ENCODE data around the gene TMCO4. TPM values are rescaled to one million over a fixed set of nuclear protein-coding genes. Genes with fewer than 3 reads are reported as not detected.

The TMCO4 gene
- total and polyA plus RNA-seq, 2 donors (not counting 1 experiment from before 2014, with no cell fraction given) = 12.5 to 24.3 TPM

DNA sequence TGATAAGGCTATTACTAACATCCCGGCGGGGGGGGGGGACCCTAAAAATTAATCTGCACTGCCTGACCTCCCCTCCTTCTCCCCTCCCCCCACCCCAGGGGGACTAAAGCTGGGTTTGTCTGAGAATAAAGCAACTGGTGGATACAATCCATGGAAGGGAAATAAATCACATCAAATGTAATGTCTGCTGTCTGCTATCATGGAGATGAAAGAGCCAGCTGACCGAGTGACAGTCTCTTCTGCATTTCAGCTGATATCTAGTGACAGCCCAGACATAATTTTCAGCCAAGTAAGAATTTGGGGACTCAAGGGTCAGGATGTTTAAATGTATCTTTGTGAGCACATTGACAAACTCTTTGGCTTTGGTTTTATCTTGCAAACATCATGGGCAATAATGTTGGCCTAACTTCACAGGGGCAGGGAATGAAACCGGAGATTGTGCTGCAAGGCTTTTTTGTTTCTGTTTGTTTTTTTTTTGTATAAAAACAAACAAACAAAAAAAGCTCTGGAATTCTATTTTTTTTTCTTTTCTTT lies 90.4 kb downstream of the TMCO4 start:
- H3K4me1 ChIP-seq (ENCODE audit: control insufficient read depth, extremely low read depth, insufficient read depth, low read length) = no peaks in the 10 kb centered on the region
- no peak overlapping the region for H3K4me2 ChIP-seq (ENCODE audit: extremely low read depth, insufficient read depth, low read length)
- H4K20me1 ChIP-seq (ENCODE audit: control insufficient read depth, extremely low read depth, insufficient read depth, low read length) = no peaks in the 10 kb centered on the region
- TF ChIP-seq, protein P1, sequence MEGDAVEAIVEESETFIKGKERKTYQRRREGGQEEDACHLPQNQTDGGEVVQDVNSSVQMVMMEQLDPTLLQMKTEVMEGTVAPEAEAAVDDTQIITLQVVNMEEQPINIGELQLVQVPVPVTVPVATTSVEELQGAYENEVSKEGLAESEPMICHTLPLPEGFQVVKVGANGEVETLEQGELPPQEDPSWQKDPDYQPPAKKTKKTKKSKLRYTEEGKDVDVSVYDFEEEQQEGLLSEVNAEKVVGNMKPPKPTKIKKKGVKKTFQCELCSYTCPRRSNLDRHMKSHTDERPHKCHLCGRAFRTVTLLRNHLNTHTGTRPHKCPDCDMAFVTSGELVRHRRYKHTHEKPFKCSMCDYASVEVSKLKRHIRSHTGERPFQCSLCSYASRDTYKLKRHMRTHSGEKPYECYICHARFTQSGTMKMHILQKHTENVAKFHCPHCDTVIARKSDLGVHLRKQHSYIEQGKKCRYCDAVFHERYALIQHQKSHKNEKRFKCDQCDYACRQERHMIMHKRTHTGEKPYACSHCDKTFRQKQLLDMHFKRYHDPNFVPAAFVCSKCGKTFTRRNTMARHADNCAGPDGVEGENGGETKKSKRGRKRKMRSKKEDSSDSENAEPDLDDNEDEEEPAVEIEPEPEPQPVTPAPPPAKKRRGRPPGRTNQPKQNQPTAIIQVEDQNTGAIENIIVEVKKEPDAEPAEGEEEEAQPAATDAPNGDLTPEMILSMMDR (conservative IDR thresholded peaks at IDR 0.05 in 1 of 2, IDR thresholded peaks at IDR 0.05 in 1 of 2; ENCODE audit: low read depth in 1 of 2, low read length in 2 of 2) = no peak
- no peak overlapping the region for H2AFZ ChIP-seq (ENCODE audit: low read length)
- no peaks in the 10 kb centered on the region for H3K36me3 ChIP-seq (ENCODE audit: control insufficient read depth, insufficient read depth, low read length)
- H3K9ac ChIP-seq (ENCODE audit: insufficient read depth, low read length) = no peak overlapping the region
- no peak for DNase-seq (ENCODE audit: low read depth in 2 of 2)
- no peaks in the 10 kb centered on the region for H3K9me3 ChIP-seq (ENCODE audit: control insufficient read depth, insufficient read depth, low read depth, low read length)
- H3K79me2 ChIP-seq (ENCODE audit: control insufficient read depth, insufficient read depth, low read length) = no peaks in the 10 kb centered on the region
- no peak overlapping the region for H3K4me3 ChIP-seq (replicated peaks in 1 of 4; ENCODE audit: control extremely low read depth in 1 of 4, insufficient read depth in 1 of 4, low read depth in 3 of 4, low read length in 4 of 4)
- no peaks in the 10 kb centered on the region for H3K27me3 ChIP-seq (ENCODE audit: control insufficient read depth, insufficient read depth, low read length)
- no peak overlapping the region for H3K27ac ChIP-seq (ENCODE audit: insufficient read depth, low read length)

DNA sequence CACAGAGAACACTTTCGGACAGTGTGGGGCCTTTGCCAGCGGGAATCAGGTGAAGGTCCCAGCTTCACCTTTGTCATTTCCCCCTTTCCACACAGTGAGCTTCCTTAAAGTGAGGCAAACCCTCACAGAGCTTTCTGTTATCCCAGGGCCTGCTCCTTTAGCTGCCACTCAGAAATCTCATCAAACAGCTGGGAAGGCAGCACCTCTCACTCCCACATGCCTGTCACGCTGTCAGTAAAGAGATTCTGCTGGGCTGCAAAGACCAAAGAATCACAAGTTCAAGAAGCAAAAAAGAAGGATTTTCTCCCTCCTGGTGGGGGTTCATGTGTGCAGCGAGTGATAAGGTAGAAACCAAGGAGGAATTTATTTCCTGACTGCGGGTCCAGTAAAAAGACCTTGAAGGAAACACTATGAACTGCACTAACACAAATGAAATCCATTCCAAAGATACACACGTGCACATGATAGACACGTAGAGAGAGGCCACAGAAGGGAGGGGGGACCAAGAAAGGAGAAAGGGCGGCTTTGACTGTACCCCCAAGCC lies 91.1 kb downstream of the TMCO4 start:
- no peaks in the 10 kb centered on the region for H3K4me1 ChIP-seq (ENCODE audit: control insufficient read depth, extremely low read depth, insufficient read depth, low read length)
- H3K27me3 ChIP-seq (ENCODE audit: control insufficient read depth, insufficient read depth, low read length) = no peaks in the 10 kb centered on the region
- DNase-seq (ENCODE audit: low read depth in 2 of 2) = no peak
- H3K4me2 ChIP-seq (ENCODE audit: extremely low read depth, insufficient read depth, low read length) = no peak overlapping the region
- TF ChIP-seq, protein P1 (conservative IDR thresholded peaks at IDR 0.05 in 1 of 2, IDR thresholded peaks at IDR 0.05 in 1 of 2; ENCODE audit: low read depth in 1 of 2, low read length in 2 of 2) = no peak
- no peak for TF ChIP-seq EZH2 (IDR thresholded peaks at IDR 0.05; ENCODE audit: low read length, missing control alignments)
- H3K9me3 ChIP-seq (ENCODE audit: control insufficient read depth, insufficient read depth, low read depth, low read length) = no peaks in the 10 kb centered on the region
- no peak overlapping the region for H3K4me3 ChIP-seq (replicated peaks in 1 of 4; ENCODE audit: control extremely low read depth in 1 of 4, insufficient read depth in 1 of 4, low read depth in 3 of 4, low read length in 4 of 4)
- H3K9ac ChIP-seq (ENCODE audit: insufficient read depth, low read length) = no peak overlapping the region
- no peaks in the 10 kb centered on the region for H3K79me2 ChIP-seq (ENCODE audit: control insufficient read depth, insufficient read depth, low read length)
- no peak overlapping the region for H2AFZ ChIP-seq (ENCODE audit: low read length)
- H3K27ac ChIP-seq (ENCODE audit: insufficient read depth, low read length) = no peak overlapping the region
- no peaks in the 10 kb centered on the region for H4K20me1 ChIP-seq (ENCODE audit: control insufficient read depth, extremely low read depth, insufficient read depth, low read length)
- H3K36me3 ChIP-seq (ENCODE audit: control insufficient read depth, insufficient read depth, low read length) = no peaks in the 10 kb centered on the region

DNA sequence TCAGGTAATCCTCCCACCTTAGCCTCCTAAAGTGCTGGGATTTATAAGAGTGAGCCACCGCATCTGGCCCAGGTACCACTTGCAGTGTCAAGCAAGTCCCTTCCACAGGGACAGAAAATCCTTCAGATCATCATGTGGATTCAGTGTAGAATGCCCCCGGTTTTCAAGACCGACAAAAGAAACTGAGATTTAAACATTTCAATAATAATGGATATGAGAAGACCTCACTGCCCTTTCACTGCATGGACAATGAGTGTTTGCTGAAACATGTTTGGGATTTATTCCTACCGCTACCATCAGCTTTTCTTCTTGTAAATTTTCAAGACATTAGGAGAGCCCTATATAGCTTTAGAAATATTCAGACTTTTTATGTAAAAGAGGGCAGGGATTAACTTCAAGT lies 93.6 kb downstream of the TMCO4 start:
- no peak for DNase-seq (ENCODE audit: low read depth in 2 of 2)
- no peak for TF ChIP-seq EZH2 (IDR thresholded peaks at IDR 0.05; ENCODE audit: low read length, missing control alignments)
- TF ChIP-seq, protein P1 (conservative IDR thresholded peaks at IDR 0.05 in 1 of 2, IDR thresholded peaks at IDR 0.05 in 1 of 2; ENCODE audit: low read depth in 1 of 2, low read length in 2 of 2) = no peak
- H3K79me2 ChIP-seq (ENCODE audit: control insufficient read depth, insufficient read depth, low read length) = no peaks in the 10 kb centered on the region

More for the DNA sequence above, 93.6 kb downstream of the TMCO4 start:
- Histone ChIP-seq H3K4me2 (ENCODE audit: extremely low read depth, insufficient read depth, low read length) (no peak overlapping the region), H3K27me3 (ENCODE audit: control insufficient read depth, insufficient read depth, low read length) (no peaks in the 10 kb centered on the region), H2AFZ (ENCODE audit: low read length) (no peak overlapping the region), H3K9me3 (ENCODE audit: control insufficient read depth, insufficient read depth, low read depth, low read length) (no peaks in the 10 kb centered on the region), H3K36me3 (ENCODE audit: control insufficient read depth, insufficient read depth, low read length) (no peaks in the 10 kb centered on the region), H3K27ac (ENCODE audit: insufficient read depth, low read length) (no peak overlapping the region), H3K4me3 (replicated peaks in 1 of 4; ENCODE audit: control extremely low read depth in 1 of 4, insufficient read depth in 1 of 4, low read depth in 3 of 4, low read length in 4 of 4) (no peak overlapping the region), H3K4me1 (ENCODE audit: control insufficient read depth, extremely low read depth, insufficient read depth, low read length) (no peaks in the 10 kb centered on the region), H3K9ac (ENCODE audit: insufficient read depth, low read length) (no peak overlapping the region), H4K20me1 (ENCODE audit: control insufficient read depth, extremely low read depth, insufficient read depth, low read length) (no peaks in the 10 kb centered on the region)

All from fibroblast of lung (primary cell).